NCI-H2171 (cell line): ENCODE results near the gene SEMA4F.
"Not testable (repeated sequence)": the region's sequence is repeated elsewhere in the genome, so short reads cannot be mapped to it uniquely, and the experiment has no call there.

Source experiments
- DNase-seq: peaks from one replicate; lab custom pipeline; 2025; lab: John Stamatoyannopoulos, UW

SEMA4F gene, protein sequence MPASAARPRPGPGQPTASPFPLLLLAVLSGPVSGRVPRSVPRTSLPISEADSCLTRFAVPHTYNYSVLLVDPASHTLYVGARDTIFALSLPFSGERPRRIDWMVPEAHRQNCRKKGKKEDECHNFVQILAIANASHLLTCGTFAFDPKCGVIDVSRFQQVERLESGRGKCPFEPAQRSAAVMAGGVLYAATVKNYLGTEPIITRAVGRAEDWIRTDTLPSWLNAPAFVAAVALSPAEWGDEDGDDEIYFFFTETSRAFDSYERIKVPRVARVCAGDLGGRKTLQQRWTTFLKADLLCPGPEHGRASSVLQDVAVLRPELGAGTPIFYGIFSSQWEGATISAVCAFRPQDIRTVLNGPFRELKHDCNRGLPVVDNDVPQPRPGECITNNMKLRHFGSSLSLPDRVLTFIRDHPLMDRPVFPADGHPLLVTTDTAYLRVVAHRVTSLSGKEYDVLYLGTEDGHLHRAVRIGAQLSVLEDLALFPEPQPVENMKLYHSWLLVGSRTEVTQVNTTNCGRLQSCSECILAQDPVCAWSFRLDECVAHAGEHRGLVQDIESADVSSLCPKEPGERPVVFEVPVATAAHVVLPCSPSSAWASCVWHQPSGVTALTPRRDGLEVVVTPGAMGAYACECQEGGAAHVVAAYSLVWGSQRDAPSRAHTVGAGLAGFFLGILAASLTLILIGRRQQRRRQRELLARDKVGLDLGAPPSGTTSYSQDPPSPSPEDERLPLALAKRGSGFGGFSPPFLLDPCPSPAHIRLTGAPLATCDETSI

DNA sequence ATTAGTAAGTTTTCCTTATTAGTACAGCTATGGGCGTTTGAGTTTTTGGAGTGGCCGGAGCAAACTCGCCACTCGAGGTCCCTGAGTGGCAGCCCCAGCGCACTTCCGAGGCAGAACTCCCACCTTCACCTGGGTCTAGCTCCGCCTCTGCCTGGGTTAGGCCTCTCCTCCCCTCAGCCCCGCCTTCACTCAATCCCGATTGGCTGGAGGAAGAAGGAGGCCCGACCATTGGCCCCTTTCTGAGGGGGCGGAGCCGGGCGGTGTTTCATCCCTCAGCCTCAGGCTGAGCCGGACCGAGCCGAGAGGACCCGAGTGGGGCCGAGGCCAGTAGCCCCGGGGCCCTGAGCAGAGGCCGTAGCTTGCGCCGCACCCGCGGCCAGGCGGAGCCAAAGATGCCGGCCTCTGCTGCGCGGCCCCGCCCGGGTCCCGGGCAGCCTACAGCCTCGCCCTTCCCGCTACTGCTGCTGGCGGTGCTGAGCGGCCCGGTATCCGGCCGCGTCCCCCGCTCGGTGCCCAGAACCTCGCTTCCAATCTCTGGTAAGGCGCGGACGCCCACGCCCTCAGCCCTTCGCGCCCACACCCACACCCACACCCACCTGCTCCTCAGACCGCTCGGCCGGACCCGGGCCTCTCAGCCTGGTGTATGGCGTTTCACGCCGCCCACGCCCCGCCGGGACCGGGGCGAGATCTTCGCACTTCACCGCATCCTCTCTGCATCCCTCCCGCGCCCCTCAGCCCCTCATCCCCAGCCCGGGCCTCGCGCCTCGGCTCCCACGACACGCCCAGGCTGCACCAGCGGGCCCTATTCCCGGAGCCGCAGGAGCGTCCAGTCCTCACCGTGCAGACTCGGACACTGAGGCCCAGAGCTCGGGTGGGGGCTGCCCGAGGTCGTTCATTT, at the start of gene SEMA4F:
SEMA4F (plus strand) TSS at position 263 of the 898 bp plus-strand sequence; CDS start at position 393, 130 bp downstream.
- peak; percentile 93 for DNase-seq

GRCh38 chr2:74606927-74607326, 47.1 kb upstream of the SEMA4F start:
- DNase-seq, result no peak

GRCh38 chr2:74617122-74617521, 36.9 kb upstream of the SEMA4F start:
- no peak for DNase-seq

DNA sequence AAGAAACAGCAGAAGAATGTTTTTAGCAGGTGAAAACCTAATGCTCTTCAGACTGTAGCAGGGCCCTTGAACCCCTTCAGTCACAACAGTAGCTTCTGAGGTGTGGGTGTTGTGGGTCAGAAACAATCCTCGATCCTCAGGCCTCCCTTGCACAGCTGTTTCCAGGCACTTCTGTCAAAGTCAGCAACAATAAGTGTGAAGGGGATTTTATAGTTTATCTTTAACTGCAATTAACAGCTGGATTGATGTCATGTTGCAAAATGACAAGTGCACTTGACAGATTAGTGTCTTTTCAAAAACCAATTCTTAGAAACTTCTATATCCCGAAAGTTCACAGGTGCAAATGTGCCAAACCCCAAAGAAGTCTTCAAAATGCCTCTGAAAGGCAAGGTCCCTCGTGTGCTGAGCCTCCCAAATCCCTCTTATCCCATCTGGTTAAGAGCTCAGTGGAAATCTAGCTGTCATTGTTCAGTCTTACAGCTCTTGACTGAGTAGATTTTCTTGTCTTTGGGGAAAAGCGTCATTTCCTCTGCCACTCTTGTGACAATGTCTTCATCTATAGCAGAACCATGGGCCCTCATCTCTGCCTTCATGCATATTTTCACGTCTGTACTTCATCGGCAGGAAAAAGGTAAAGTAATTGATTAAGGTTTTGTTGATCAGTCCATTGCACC, 35.5 kb upstream of the SEMA4F start:
- no peak for DNase-seq

GRCh38 chr2:74619651-74620297, 34.3 kb upstream of the SEMA4F start:
- no peak for DNase-seq

DNA sequence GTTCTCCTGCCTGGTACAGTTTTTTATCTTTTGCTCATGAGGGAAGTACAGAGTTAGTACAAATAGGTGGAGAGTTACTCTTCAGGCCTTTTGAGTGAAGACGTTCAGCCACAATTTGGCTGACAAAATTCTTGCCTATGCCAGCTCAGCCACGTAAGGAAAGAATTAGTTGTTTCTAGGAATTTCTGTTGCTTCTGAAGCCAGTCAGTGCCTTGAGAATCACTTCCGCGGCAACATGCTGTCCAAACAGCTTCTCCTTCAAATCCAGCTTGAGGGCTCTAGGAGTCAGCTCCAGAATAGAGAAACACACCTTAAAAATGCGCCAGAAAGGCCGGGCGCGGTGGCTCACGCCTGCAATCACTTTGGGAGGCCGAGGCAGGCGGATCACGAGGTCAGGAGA, 33.4 kb upstream of the SEMA4F start:
- no peak for DNase-seq

DNA sequence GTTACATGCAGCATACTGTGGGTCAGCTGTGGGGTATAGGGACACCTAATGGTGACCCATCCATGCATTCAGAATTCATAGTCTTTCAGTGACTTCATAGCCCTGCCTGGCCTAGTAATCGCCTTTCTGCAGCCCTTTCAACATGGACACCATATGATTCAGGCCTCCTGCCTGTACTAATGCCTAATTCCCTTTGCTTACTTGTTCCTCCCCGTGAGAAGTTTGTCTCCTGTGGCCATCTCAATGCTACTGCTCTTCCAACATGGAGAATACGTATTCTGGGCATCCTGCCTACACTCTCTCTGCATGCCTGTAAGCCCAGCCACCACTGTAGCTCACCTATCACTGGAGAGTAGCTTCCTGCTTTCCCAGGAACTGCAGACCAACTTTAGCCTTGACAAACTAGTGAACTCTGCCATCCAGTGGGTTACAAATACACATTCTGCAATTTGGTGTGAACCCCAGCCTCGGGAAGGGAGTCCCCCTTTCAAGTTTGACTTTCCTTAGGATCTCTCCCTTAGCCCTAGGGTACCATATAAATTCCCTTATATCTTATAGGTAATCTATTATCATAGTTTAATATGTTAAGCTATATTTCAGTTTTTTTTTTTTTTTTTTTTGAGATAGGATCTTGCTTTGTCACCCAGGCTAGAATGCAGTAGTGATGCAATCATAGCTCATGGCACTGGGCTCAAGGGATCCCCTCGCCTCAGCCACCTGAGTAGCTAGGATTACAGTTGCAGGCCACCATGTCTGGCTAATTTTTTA, 28.2 kb upstream of the SEMA4F start:
- DNase-seq, result no peak

- DNase-seq, result no peak
Measured at GRCh38 chr2:74628538-74629105, 25.4 kb upstream of the SEMA4F start.

GRCh38 chr2:74630454-74630853, 23.6 kb upstream of the SEMA4F start:
- DNase-seq, result not testable (repeated sequence)

DNA sequence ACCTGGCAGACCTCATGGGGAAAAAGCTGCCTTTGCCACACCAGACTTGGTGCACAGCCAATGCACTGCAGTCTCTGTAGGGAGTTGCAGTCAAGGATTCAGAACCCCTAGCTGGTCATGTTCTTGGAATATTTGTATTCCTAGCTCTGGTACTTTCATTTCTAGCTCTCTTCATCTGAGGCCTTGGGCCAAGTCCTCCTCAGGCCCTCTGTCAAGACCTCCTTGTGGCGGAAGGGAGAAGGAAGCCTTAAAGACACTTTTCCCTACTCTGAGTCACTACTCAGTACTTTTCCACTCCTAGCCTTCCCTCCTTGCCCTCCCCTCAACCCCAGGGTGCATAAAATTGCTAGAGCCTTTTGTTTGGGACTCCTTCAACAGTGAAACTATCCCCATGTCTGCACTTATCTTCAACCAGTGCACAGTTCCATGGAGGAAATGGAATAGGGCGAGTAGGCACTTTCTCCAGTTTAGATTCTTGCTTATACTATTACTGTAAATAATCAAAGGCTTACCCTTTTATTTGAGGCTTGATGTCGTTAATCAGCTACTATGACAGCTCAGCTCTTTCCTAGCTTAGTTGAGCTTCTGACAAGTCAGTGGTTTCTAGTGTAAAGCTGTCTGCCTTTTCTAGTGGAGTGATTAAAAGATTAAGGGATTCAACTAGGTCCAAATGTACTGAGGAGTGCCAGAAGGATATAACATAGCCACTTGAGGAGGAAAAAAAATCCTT, 21.7 kb upstream of the SEMA4F start:
- DNase-seq, result no peak

DNA sequence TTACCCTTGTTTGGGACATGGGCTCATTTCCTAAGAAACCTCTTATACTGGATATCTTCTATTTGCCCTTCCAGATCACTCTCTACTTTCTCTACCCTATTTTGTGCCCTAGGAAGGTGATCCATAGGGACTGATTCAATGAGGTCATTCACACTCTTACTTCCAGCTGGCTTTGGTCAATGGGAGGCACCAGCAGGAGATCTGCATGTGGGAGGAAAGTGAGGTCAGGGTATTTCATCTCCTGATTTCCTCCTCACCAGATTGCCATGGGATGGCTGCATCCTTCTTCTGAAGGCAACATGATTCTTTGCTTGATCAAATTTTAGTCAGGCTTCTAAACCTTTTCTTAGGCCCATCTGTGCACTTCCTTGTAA, 21.1 kb upstream of the SEMA4F start:
- DNase-seq, result no peak

GRCh38 chr2:74639550-74639949, 14.5 kb upstream of the SEMA4F start:
- no peak for DNase-seq

DNA sequence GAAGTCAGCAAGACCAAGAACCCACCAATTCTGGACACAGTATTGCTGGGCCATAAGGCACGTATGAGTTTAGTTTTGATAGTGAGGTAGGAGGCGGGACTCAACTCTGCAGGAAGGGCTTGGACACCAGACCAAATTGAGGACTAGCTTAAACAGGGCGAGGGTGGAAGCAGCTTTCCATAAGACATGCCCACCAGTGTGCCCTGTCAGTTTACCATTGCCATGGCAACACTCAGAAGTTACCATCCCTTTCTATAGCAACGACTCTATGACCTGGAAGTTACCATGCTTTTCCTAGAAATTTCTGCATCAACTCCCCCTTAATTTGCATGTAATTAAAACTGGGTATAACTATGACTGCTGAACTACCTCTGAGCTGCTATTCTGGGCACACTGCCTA, 8.7 kb upstream of the SEMA4F start:
- DNase-seq, result no peak

DNA sequence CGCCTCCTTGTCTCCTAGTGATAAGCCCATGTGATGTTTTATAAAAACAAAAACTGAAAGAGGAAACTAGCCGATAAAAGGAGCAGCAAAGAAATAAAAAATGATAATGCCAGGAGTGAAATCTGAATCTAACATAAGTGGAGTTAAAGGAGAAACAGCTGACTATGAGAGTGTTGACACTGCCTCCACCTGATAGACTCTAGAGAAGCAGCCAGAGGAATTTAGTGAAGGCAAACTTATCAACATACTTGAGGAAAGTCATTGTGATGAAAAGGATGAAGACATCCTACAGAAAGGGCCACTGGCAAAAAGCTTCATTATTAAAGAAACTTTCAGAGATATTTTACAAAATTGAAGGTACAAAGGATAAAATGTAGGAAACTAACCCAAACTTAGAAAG, 7.8 kb upstream of the SEMA4F start:
- DNase-seq, result no peak

- no peak for DNase-seq
Measured at GRCh38 chr2:74646834-74647482, 7.1 kb upstream of the SEMA4F start.

DNA sequence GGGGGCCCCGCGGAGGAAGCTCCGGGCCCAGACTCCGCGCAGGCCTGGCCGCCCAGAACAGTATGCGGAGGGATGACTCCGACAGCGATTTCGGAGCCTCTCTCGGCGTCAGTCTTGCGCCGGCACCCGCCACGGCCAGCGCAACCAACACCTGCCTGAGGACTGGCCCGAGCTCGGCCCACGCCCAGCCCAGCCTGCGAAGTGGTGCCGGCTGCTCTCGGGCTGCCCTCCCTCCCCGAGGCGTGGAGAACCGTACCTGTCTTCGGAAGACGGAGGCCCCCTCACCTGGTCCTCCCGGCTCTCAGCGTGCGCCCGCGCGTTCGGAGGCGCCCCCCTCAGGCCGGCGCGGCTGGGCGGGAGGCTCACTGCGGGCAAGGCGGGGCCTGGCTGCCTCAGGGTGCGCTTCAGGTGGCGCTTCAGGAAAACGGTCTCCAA, 6.0 kb upstream of the SEMA4F start, which contains the start of gene M1AP:
M1AP (minus strand) TSS at position 322 of the 435 bp plus-strand sequence. CDS start 8,055 bp downstream, outside the sequence.
- no peak for DNase-seq

GRCh38 chr2:74653589-74653984, 460 bp upstream of the SEMA4F start:
- peak; percentile 39 for DNase-seq

DNA sequence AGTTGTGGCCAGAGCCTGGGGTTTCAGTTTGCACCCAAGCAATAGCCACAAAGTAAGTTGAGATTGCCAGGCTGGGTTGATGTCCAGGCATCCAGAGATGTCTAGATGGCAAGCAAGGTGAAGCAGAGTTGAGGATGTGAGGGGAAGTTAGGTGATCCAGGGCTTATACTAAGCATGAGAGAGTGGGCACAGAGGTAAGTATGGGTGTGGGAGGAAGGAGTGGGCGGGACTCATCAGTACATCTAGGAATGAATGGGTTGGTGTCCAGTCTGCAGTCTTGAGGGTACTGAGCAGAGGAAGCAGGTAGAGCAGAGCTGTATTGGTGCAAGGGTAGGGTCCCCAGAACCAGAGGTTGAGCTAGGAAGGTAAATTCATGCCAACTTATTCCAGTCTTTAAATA, 1.5 kb downstream of the SEMA4F start:
- no peak for DNase-seq

DNA sequence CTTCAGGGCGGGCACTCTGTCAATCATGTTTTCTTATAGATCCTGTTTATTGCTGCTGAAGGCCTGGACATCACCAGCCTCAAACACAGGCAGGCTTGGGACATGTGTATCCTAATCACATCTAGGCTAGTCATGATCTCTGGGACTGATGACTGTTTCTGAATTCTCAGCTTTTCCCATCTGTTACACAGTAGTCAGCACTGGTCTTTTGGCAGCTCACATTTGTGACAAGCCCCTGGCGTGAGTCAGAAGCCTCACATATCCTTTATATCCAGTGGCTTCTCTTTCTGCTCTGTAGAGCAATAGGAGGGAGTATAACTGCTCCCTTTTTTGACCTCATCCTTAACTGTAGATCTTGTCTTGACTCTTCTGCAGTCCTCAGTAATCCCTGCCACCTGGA, 4.5 kb downstream of the SEMA4F start:
- no peak for DNase-seq
